ENCODE results near the gene COL9A3. TPM values are rescaled to one million over a fixed set of nuclear protein-coding genes. Genes with fewer than 3 reads are reported as not detected.
A peak's percentile ranks its signal among the peaks of the same experiment; 100 is the strongest.

Gene COL9A3
- total RNA-seq, 1 donor from 2014 or later, result not detected

GRCh38 chr20:62822239-62822787 is 5.5 kb downstream of the COL9A3 start:
- FAIRE-seq (no peak), DNase-seq (ENCODE audit: low read depth) (no peak)
- peaks cover 8% of the 10 kb centered on the region for H3K27me3 ChIP-seq (ENCODE audit: control insufficient read depth, insufficient read depth, low read length)
- TF ChIP-seq CTCF (IDR thresholded peaks at IDR 0.05; ENCODE audit: insufficient read depth, low read length, severe bottlenecking), result no peak
- H3K4me3 ChIP-seq (ENCODE audit: low read depth, low read length), result no peak overlapping the region
- no peaks in the 10 kb centered on the region for H3K36me3 ChIP-seq (ENCODE audit: control insufficient read depth, insufficient read depth, low read length)

GRCh38 chr20:62822788-62823651 is 6.2 kb downstream of the COL9A3 start:
- FAIRE-seq (peak; percentile 58), DNase-seq (ENCODE audit: low read depth) (peak; percentile 31)
- peak; percentile 39 for TF ChIP-seq CTCF (IDR thresholded peaks at IDR 0.05; ENCODE audit: insufficient read depth, low read length, severe bottlenecking)
- no peak overlapping the region for H3K4me3 ChIP-seq (ENCODE audit: low read depth, low read length)
- no peaks in the 10 kb centered on the region for H3K36me3 ChIP-seq (ENCODE audit: control insufficient read depth, insufficient read depth, low read length)
- peaks cover 2% of the 10 kb centered on the region for H3K27me3 ChIP-seq (ENCODE audit: control insufficient read depth, insufficient read depth, low read length)

- H3K36me3 ChIP-seq (ENCODE audit: control insufficient read depth, insufficient read depth, low read length), result no peaks in the 10 kb centered on the region
- DNase-seq (ENCODE audit: low read depth) (no peak), FAIRE-seq (no peak)
- no peak overlapping the region for H3K4me3 ChIP-seq (ENCODE audit: low read depth, low read length)
- no peaks in the 10 kb centered on the region for H3K27me3 ChIP-seq (ENCODE audit: control insufficient read depth, insufficient read depth, low read length)
- no peak for TF ChIP-seq CTCF (IDR thresholded peaks at IDR 0.05; ENCODE audit: insufficient read depth, low read length, severe bottlenecking)
Observed at GRCh38 chr20:62823688-62824475, 7.0 kb downstream of the COL9A3 start.

GRCh38 chr20:62824476-62825332 is 7.9 kb downstream of the COL9A3 start:
- no peak overlapping the region for H3K4me3 ChIP-seq (ENCODE audit: low read depth, low read length)
- no peaks in the 10 kb centered on the region for H3K27me3 ChIP-seq (ENCODE audit: control insufficient read depth, insufficient read depth, low read length)
- no peaks in the 10 kb centered on the region for H3K36me3 ChIP-seq (ENCODE audit: control insufficient read depth, insufficient read depth, low read length)
- DNase-seq (ENCODE audit: low read depth), result no peak
- no peak for FAIRE-seq
- TF ChIP-seq CTCF (IDR thresholded peaks at IDR 0.05; ENCODE audit: insufficient read depth, low read length, severe bottlenecking), result no peak

GRCh38 chr20:62825333-62825985 is 8.6 kb downstream of the COL9A3 start:
- TF ChIP-seq CTCF (IDR thresholded peaks at IDR 0.05; ENCODE audit: insufficient read depth, low read length, severe bottlenecking), result no peak
- no peak for DNase-seq (ENCODE audit: low read depth)
- H3K27me3 ChIP-seq (ENCODE audit: control insufficient read depth, insufficient read depth, low read length), result no peaks in the 10 kb centered on the region
- H3K4me3 ChIP-seq (ENCODE audit: low read depth, low read length), result no peak overlapping the region
- H3K36me3 ChIP-seq (ENCODE audit: control insufficient read depth, insufficient read depth, low read length), result no peaks in the 10 kb centered on the region
- FAIRE-seq, result no peak

All from bronchial epithelial cell (primary cell).